Astrocyte (in vitro differentiated cells and primary cell): Measurements from ENCODE around the gene AGAP6.
"Not testable (repeated sequence)": the region's sequence is repeated elsewhere in the genome, so short reads cannot be mapped to it uniquely, and the experiment has no call there.

Experiments
- CTCF ChIP-seq: IDR thresholded peaks from 2 replicates; pipeline ENCODE4 v1.5.1; 2011; ENCODE audit warnings: low read depth, mild to moderate bottlenecking, inconsistent platforms, low read length, moderate library complexity; ENCODE audit not compliant: insufficient read depth
- EZH2 ChIP-seq: IDR thresholded peaks from 2 replicates; pipeline ENCODE4 v1.6.1; 2012; ENCODE audit warnings: mild to moderate bottlenecking, low read length, inconsistent platforms; ENCODE audit not compliant: insufficient read depth

- TF ChIP-seq CTCF, EZH2: not testable (repeated sequence)
Observed at GRCh38 chr10:50035337-50035736, 47.1 kb downstream of the AGAP6 start.
